Breast epithelium (tissue), 4 donors: ENCODE data around the gene COMMD7. TPM values are rescaled to one million over a fixed set of nuclear protein-coding genes. Genes with fewer than 3 reads are reported as not detected.
A peak's percentile ranks its signal among the peaks of the same experiment; 100 is the strongest.

Source experiments
- DNase-seq, 2 donors: peaks; one replicate each; pipeline ENCODE4 v3.0.0-alpha.2; 2019; ENCODE audit warnings: low spot score in 2 of 2
- H3K27ac ChIP-seq, 2 donors: fragments of 200-600 bp; sonication (generic) in 1 of 2; one replicate each; pipeline ENCODE4 v1.5.1; 2016 to 2019; ENCODE audit warnings: mild to moderate bottlenecking in 1 of 2
- H3K27me3 ChIP-seq, 2 donors: fragments of 200-600 bp; sonication (generic) in 1 of 2; one replicate each; pipeline versions ENCODE4 v1.5.1 to v1.6.0; 2017 to 2019; ENCODE audit warnings: control low read depth in 1 of 2, mild to moderate bottlenecking in 1 of 2
- H3K36me3 ChIP-seq: fragments of 200-600 bp; one replicate; pipeline ENCODE4 v1.5.1; 2019
- H3K4me1 ChIP-seq, 2 donors: fragments of 200-600 bp; sonication (generic); one replicate each; pipeline ENCODE4 v1.5.1; 2016 to 2019; ENCODE audit warnings: control low read depth in 1 of 2
- H3K4me3 ChIP-seq, 3 donors: fragments of 200-600 bp; sonication (generic); 1 replicate in 2 of 3; 2 replicates in 1 of 3; pipeline ENCODE4 v1.5.1; 2016 to 2019; ENCODE audit warnings: mild to moderate bottlenecking in 3 of 3, moderate library complexity in 2 of 3
- H3K9me3 ChIP-seq, 2 donors: fragments of 200-600 bp; sonication (generic) in 1 of 2; one replicate each; pipeline ENCODE4 v1.5.1; 2016 to 2019; ENCODE audit warnings: control low read depth in 1 of 2
- POLR2A ChIP-seq: fragments of 450-650 bp; IDR thresholded peaks from one replicate; pipeline ENCODE4 v1.6.1; 2016; ENCODE audit warnings: antibody characterized with exemption, mild to moderate bottlenecking, moderate library complexity
- POLR2AphosphoS5 ChIP-seq, 3 donors: sonication (generic); formaldehyde crosslinking; IDR thresholded peaks; one replicate each; pipeline ENCODE4 v1.6.1; 2017; ENCODE audit warnings: antibody characterized with exemption in 3 of 3
- intact Hi-C: fragments of 100-400 bp; cut with DNase I; formaldehyde crosslinking; loops from one replicate; pipeline ENCODE4 v1.15.1; 2023; ENCODE audit warnings: low total_unique reads
- total RNA-seq, 3 donors: library from RNA; depleted of rRNA; stranded (reverse); fragments of >200 nt; gene quantifications; one replicate each; pipeline ENCODE4 v1.1.0, GENCODE V29; 2016
- TF ChIP-seq, protein P1 (sequence below), 3 donors: fragments of 450-650 bp; IDR thresholded peaks; one replicate each; pipeline ENCODE4 v1.5.1; 2016 to 2017; ENCODE audit warnings: antibody characterized with exemption in 3 of 3, mild to moderate bottlenecking in 3 of 3, moderate library complexity in 3 of 3

The COMMD7 gene
- total RNA-seq, 3 donors from 2014 or later = 22.7 to 30.9 (median 24.3) TPM

DNA sequence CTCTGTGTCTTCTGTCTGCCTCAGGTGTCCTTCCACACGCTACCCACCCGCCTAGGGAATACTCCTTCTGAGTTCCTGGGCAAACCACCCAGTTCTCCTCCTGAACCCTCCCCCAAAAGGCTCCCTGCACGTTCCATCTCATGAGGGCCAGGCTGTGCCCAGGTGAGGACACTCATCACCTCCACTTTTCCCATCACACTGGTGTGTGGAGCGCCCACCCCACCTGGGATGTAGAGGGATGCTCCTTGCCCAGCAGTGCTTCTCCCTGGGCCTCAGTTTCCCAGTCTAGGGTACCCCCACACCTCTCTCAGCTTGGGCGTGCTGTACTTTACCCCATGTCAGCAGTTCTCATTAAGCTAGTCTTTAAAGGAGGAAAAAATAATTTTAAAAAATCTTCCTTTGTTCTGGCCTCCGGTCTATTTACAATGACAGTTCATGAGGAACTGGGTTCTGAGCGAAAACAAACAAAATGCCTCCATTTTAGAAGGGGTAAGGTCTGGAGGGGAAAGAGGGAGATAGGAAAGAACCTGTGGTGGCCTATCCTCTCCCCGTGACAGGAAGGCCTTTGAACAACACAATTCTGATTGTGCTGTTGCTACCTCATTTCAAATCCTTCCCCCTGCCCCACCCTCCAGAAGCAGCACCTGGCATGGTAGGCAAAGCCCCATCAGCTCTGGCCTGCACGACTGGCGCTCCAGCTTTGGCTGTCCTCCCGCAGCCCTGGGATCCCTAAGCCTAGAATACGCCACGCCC, 67.9 kb downstream of the COMMD7 start:
- Histone ChIP-seq H3K36me3 (no peaks in the 10 kb centered on the region), H3K9me3 (no peaks in the 10 kb centered on the region), H3K27me3 (no peaks in the 10 kb centered on the region), H3K4me1 (no peaks in the 10 kb centered on the region), H3K4me3 (no peak overlapping the region), H3K27ac (no peak overlapping the region)
- no peak for DNase-seq
- intact Hi-C loops = loop anchor here (2.0 kb wide), 1 partner anchor 101 kb away; no protein-coding TSS in a partner anchor
- TF ChIP-seq POLR2A (no peak), POLR2AphosphoS5 (IDR thresholded peaks at IDR 0.05) (no peak)
- TF ChIP-seq, protein P1, sequence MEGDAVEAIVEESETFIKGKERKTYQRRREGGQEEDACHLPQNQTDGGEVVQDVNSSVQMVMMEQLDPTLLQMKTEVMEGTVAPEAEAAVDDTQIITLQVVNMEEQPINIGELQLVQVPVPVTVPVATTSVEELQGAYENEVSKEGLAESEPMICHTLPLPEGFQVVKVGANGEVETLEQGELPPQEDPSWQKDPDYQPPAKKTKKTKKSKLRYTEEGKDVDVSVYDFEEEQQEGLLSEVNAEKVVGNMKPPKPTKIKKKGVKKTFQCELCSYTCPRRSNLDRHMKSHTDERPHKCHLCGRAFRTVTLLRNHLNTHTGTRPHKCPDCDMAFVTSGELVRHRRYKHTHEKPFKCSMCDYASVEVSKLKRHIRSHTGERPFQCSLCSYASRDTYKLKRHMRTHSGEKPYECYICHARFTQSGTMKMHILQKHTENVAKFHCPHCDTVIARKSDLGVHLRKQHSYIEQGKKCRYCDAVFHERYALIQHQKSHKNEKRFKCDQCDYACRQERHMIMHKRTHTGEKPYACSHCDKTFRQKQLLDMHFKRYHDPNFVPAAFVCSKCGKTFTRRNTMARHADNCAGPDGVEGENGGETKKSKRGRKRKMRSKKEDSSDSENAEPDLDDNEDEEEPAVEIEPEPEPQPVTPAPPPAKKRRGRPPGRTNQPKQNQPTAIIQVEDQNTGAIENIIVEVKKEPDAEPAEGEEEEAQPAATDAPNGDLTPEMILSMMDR (IDR thresholded peaks at IDR 0.05) = no peak

DNA sequence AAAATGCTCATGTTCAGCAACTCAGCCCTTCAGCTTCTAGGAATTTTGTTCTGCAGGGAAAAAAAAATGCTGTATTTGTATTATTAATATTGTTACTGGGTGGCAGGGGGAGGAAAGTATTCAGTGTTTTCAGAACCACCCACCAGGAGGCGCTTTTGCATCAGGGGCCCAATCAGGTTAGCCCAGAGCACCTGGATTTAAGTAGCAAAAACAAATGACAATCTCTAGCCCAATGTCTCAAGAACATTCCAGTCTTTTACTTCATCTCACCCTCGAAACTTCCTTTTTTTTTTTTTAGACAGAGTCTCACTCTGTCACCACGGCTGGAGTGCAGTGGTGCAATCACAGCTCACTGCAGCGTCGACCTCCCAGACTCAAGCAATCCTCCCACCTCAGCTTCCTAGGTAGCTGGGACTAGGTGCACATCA, 68.9 kb downstream of the COMMD7 start:
- Histone ChIP-seq H3K36me3 (no peaks in the 10 kb centered on the region), H3K9me3 (no peaks in the 10 kb centered on the region), H3K4me3 (no peak overlapping the region), H3K4me1 (no peaks in the 10 kb centered on the region), H3K27me3 (no peaks in the 10 kb centered on the region), H3K27ac (no peak overlapping the region)
- TF ChIP-seq, protein P1 (IDR thresholded peaks at IDR 0.05) = peak in 2 of 3 donors; percentile 55 to 74
- no peak for TF ChIP-seq POLR2A
- no peak for TF ChIP-seq POLR2AphosphoS5 (IDR thresholded peaks at IDR 0.05)
- DNase-seq = peak in 1 of 2 donors; percentile 68
- intact Hi-C loops = loop anchor here (2.0 kb wide), 1 partner anchor 102 kb away; no protein-coding TSS in a partner anchor

DNA sequence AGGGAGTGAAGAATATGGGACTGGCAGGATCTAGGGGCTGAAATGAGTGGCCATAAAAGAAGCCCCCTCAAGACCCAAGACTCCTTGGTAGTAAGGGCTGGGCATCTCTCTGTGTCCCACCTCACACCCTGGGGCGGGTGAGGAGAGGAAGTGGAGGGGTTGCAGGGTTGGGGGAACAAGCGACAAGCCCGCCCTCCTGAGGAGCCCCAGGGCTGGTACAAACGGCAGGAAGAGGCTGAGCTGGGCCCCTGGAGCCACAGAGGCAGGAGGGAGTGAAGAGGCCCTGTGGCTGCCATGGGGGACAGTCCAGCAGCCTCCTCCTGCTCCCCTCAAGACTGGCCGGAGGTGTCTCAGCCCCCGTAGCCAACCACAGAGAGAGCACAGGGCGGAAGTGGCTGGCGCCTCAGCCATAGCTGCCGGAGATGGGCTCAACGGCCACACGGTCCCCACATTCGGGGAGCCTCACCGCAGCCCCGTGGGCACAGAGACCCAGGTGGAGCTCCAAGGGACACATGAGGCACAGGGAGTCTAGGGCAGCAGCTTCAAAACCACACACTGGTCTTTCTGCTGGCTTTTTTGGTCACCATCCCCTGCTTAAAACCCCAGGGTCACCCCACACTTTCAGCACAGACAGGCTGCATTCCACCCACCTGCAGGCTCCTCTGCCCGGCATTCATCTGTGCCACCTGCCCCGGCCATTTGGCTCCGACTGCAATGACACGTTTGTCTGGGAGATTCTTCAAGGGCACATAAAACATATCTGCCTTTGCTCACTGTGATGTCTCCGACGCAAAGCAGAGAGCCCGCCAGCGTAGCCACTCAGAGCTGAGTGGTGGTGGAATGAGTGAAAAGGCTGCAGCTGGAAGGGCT, 70.0 kb downstream of the COMMD7 start:
- Histone ChIP-seq H3K4me1 (no peaks in the 10 kb centered on the region), H3K27ac (no peak overlapping the region)

DNA sequence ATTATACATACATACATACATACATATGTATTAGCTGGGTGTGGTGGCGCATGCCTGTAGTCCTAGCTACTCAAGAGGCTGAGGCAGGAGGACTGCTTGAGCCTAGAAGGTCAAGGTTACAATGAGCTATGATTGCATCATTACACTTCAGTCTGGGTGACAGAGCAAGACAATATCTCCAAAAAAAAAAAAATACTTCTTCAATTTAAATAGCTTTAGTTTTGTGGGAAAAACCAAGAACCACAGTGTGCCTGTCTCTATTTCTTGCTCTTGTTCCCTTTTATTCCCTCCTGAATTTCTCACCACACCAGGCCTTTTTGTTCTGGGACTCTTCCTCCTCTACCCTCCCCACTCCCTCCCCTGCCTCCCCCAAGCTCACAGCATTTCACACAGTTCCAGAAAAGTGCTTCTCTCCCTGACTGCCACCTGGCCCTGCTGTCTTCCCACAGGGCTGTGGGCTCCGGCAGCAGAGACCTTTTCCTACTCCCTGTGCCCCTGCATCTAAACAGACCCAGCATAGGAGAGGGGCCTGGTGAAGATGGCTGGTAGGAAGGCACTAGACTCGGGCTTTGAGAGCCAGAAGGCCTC, 70.8 kb downstream of the COMMD7 start:
- Histone ChIP-seq H3K27ac (no peak overlapping the region), H3K4me1 (no peaks in the 10 kb centered on the region), H3K4me3 (no peak overlapping the region), H3K9me3 (no peaks in the 10 kb centered on the region), H3K36me3 (no peaks in the 10 kb centered on the region), H3K27me3 (no peaks in the 10 kb centered on the region)
- TF ChIP-seq, protein P1 (IDR thresholded peaks at IDR 0.05) = no peak
- no peak for TF ChIP-seq POLR2AphosphoS5 (IDR thresholded peaks at IDR 0.05)
- TF ChIP-seq POLR2A = no peak
- DNase-seq = no peak
- intact Hi-C loops = no loop called here

More for the DNA sequence above, 70.0 kb downstream of the COMMD7 start:
- Histone ChIP-seq H3K9me3 (no peaks in the 10 kb centered on the region), H3K4me3 (no peak overlapping the region), H3K36me3 (no peaks in the 10 kb centered on the region), H3K27me3 (no peaks in the 10 kb centered on the region)
- DNase-seq = no peak
- intact Hi-C loops = no loop called here
- TF ChIP-seq, protein P1 (IDR thresholded peaks at IDR 0.05) = no peak
- TF ChIP-seq POLR2A (no peak), POLR2AphosphoS5 (IDR thresholded peaks at IDR 0.05) (no peak)
